Transverse colon (tissue), 4 donors: ENCODE results near the gene CACNG6. TPM values are rescaled to one million over a fixed set of nuclear protein-coding genes. Genes with fewer than 3 reads are reported as not detected.

Source experiments
- DNase-seq: peaks from one replicate; pipeline ENCODE4 v3.0.0-alpha.2; 2019
- H3K27ac ChIP-seq, 4 donors: fragments of 200-600 bp; sonication (generic); 2 replicates each; pipeline ENCODE4 v1.5.1; 2016 to 2018; ENCODE audit warnings: inconsistent platforms in 4 of 4
- H3K27me3 ChIP-seq: fragments of 200-600 bp; sonication (generic); 2 replicates; pipeline ENCODE4 v1.5.1; 2017; ENCODE audit warnings: inconsistent platforms
- H3K36me3 ChIP-seq, 4 donors: fragments of 200-600 bp; sonication (generic); 2 replicates each; pipeline ENCODE4 v1.5.1; 2017 to 2019; ENCODE audit warnings: inconsistent platforms in 4 of 4
- H3K4me1 ChIP-seq, 4 donors: fragments of 200-600 bp; sonication (generic); 2 replicates each; pipeline ENCODE4 v1.5.1; 2017 to 2020; ENCODE audit warnings: inconsistent platforms in 4 of 4
- H3K4me3 ChIP-seq, 4 donors: fragments of 200-600 bp; sonication (generic); 1 replicate in 1 of 4; 2 replicates in 3 of 4; pipeline versions ENCODE4 v1.5.1 to v1.6.1; 2017 to 2019; ENCODE audit warnings: inconsistent platforms in 4 of 4
- H3K9me3 ChIP-seq, 2 donors: fragments of 200-600 bp; sonication (generic); 2 replicates each; pipeline ENCODE4 v1.5.1; 2017 to 2019; ENCODE audit warnings: inconsistent platforms in 2 of 2
- CTCF ChIP-seq, 5 experiments: fragments of 200-600 bp in 3 of 5; fragments of 450-650 bp in 2 of 5; sonication (generic) in 3 of 5; IDR thresholded peaks; 1 replicate in 2 of 5; 2 replicates in 3 of 5; pipeline ENCODE4 v1.5.1; 2016 to 2017; ENCODE audit warnings: antibody characterized with exemption in 5 of 5, inconsistent platforms in 3 of 5, mild to moderate bottlenecking in 2 of 5, moderate library complexity in 1 of 5
- EP300 ChIP-seq: sonication (generic); formaldehyde crosslinking; IDR thresholded peaks from one replicate; pipeline ENCODE4 v1.6.1; 2017; ENCODE audit warnings: antibody characterized with exemption, low read depth
- POLR2A ChIP-seq: fragments of 450-650 bp; IDR thresholded peaks from one replicate; pipeline ENCODE4 v1.6.1; 2016; ENCODE audit warnings: antibody characterized with exemption, mild to moderate bottlenecking, moderate library complexity
- POLR2AphosphoS5 ChIP-seq, 3 donors: sonication (generic); formaldehyde crosslinking; IDR thresholded peaks; one replicate each; pipeline ENCODE4 v1.6.1; 2016; ENCODE audit warnings: antibody characterized with exemption in 3 of 3
- WGBS, 2 donors: methylation state at CpG; one replicate each; pipeline ENCODE4 v1.1.5; 2018; ENCODE audit warnings: low coverage in 1 of 2; 5-methylcytosine and 5-hydroxymethylcytosine counted together
- in situ Hi-C, 4 donors: fragments of 200-750 bp; cut with MboI; loops; one replicate each; pipeline versions ENCODE4 v1.15.0 to v1.15.1; 2017; ENCODE audit warnings: low sequenced_read_pairs in 3 of 4, low pct_ligation_motif_present in 1 of 4, low pct_unique_long_range_greater_than_20kb in 1 of 4
- intact Hi-C: fragments of 100-400 bp; cut with DNase I; formaldehyde crosslinking; loops from one replicate; pipeline ENCODE4 v1.15.1; 2023; ENCODE audit warnings: low total_unique reads
- total RNA-seq, 4 donors: library from RNA; depleted of rRNA; stranded (reverse); fragments of >200 nt; gene quantifications; one replicate each; pipeline ENCODE4 v1.1.0, GENCODE V29; 2016

The CACNG6 gene
- total RNA-seq, 4 donors from 2014 or later, result not detected

GRCh38 chr19:53989600-53990533 is 1.6 kb upstream of the CACNG6 start:
- intact Hi-C loops (no loop called here), in situ Hi-C loops (no loop called here)
- H3K4me3 ChIP-seq, result no peak overlapping the region
- no peak for DNase-seq
- H3K9me3 ChIP-seq, result no peaks in the 10 kb centered on the region
- TF ChIP-seq EP300 (no peak), CTCF (IDR thresholded peaks at IDR 0.05) (no peak), POLR2AphosphoS5 (IDR thresholded peaks at IDR 0.05) (no peak), POLR2A (no peak)
- H3K27ac ChIP-seq, result no peak overlapping the region
- 52% methylated on average over 22 of the region's 22 CpGs; no CpG with 5 or more reads in 1 of the 2 donors for WGBS, 2 donors
- H3K36me3 ChIP-seq, result no peaks in the 10 kb centered on the region
- H3K4me1 ChIP-seq, result peaks cover 3 to 9% (median 7%) of the 10 kb centered on the region in 4 donors
- H3K27me3 ChIP-seq, result peaks cover 40% of the 10 kb centered on the region

GRCh38 chr19:53992211-53992610 is 774 bp downstream of the CACNG6 start:
- Histone ChIP-seq H3K27me3 (peaks cover 53% of the 10 kb centered on the region), H3K4me3 (no peak overlapping the region), H3K27ac (no peak overlapping the region), H3K36me3 (no peaks in the 10 kb centered on the region), H3K4me1 (peaks cover 3 to 9% (median 7%) of the 10 kb centered on the region in 4 donors), H3K9me3 (no peaks in the 10 kb centered on the region)
- intact Hi-C loops (no loop called here), in situ Hi-C loops (no loop called here)
- TF ChIP-seq POLR2AphosphoS5 (IDR thresholded peaks at IDR 0.05) (no peak), POLR2A (no peak), CTCF (IDR thresholded peaks at IDR 0.05) (no peak), EP300 (no peak)
- DNase-seq, result no peak
- WGBS, 2 donors, result 79 to 80% methylated on average over 2 to 9 of the region's 9 CpGs

- Histone ChIP-seq H3K27ac (no peak overlapping the region), H3K27me3 (peaks cover 57% of the 10 kb centered on the region), H3K9me3 (no peaks in the 10 kb centered on the region), H3K36me3 (no peaks in the 10 kb centered on the region), H3K4me3 (no peak overlapping the region), H3K4me1 (peaks cover 3 to 9% (median 7%) of the 10 kb centered on the region in 4 donors)
- WGBS, 2 donors, result 53% methylated on average over 41 of the region's 43 CpGs; no CpG with 5 or more reads in 1 of the 2 donors
- DNase-seq, result no peak
- TF ChIP-seq EP300, result no peak
- no peak for TF ChIP-seq POLR2A
- no peak for TF ChIP-seq POLR2AphosphoS5 (IDR thresholded peaks at IDR 0.05)
- no peak for TF ChIP-seq CTCF (IDR thresholded peaks at IDR 0.05)
- in situ Hi-C loops, result no loop called here
- intact Hi-C loops, result no loop called here
Observed at GRCh38 chr19:53992815-53993214, 1.4 kb downstream of the CACNG6 start.

GRCh38 chr19:53993448-53993847 is 2.0 kb downstream of the CACNG6 start:
- DNase-seq, result no peak
- Histone ChIP-seq H3K27me3 (peaks cover 63% of the 10 kb centered on the region), H3K4me3 (no peak overlapping the region), H3K9me3 (no peaks in the 10 kb centered on the region), H3K36me3 (no peaks in the 10 kb centered on the region), H3K27ac (no peak overlapping the region), H3K4me1 (peaks cover 3 to 9% (median 7%) of the 10 kb centered on the region in 4 donors)
- intact Hi-C loops (no loop called here), in situ Hi-C loops (no loop called here)
- 74% methylated on average over 3 of the region's 3 CpGs; no CpG with 5 or more reads in 1 of the 2 donors for WGBS, 2 donors
- no peak for TF ChIP-seq POLR2AphosphoS5 (IDR thresholded peaks at IDR 0.05)
- no peak for TF ChIP-seq POLR2A
